HG02642 (cell line): ENCODE results near the gene KRTAP20-4.

Source experiments
- ATAC-seq: cut with Tn5 transposase; IDR thresholded peaks from one replicate; pipeline ENCODE4 v1.9.1; 2021; ENCODE audit warnings: mild to moderate bottlenecking; ENCODE audit not compliant: unreplicated experiment, poor library complexity

KRTAP20-4 gene

DNA sequence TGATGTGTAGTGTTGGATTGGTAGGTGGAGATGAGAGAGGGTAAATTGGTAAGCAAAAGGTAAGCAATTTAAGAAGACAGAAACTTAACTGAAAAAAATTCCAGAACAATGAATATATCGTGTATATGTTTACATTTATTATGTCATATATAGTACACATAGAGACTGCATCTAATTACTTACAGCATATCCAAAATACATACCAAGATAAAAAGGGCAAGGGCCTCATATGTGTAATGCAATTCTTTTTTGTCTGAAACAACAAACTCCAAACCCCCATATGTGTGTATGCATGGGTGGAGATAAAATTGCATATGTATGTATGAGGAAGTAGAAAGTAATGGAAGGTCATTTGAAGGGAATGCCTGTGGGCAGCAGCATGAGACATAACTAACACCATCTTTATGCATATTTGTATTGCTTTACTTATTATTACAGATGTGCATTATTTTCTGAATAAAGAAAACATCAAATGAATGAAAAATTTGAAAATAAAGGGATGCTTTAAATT lies 26.5 kb downstream of the KRTAP20-4 start:
- ATAC-seq, result no peak

DNA sequence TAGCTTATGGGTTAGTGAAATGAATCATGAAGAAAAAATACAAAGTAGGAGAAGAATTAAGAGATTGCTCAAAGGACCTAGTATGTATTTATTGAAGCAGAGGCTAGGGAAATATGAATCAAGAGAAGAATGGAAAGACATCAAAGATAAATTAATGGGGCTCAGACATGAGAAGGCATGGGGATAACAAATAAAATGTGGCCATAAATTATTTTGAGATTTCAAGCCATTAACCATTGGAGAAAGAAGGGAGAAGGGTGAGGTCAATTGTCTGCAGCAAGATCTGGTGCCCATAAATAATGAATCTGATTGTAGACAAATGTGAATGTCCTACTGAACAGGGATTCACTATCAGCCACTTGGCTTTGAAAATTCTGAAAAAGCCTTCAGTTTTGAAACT lies 32.5 kb downstream of the KRTAP20-4 start:
- no peak for ATAC-seq

DNA sequence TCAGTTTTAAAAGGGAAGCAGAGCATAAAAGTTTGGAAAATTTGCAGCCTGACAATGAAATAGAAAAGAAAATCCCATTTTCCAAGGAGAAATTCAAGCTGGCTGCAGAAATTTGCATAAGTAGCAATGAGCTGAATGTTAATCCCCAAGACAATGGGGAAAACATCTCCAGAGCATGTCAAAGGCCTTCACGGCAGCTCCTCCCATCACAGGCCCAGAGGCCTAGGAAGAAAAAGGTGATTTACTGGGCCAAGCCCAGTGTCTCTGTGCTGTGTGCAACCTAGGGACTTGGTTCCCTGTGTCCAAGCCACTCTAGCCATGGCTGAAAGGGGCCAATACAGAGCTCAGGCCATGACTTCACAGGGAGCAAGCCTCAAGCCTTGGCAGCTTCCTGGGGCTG lies 48.3 kb downstream of the KRTAP20-4 start:
- no peak for ATAC-seq
